Stimulated activated effector memory CD8-positive, alpha-beta T cell treated with anti-CD3 and anti-CD28 coated beads, Interleukin-12 subunit alpha, Interleukin-12 subunit beta, amount 100 ng/mL, for 72 hours (primary cell): ENCODE data around the gene ADGRB2.

Source experiments
- ATAC-seq: fragments of 150-1000 bp; cut with Tn5 transposase; 2 replicates; pipeline ENCODE4 v1.10.0; 2021
- DNase-seq, 2 donors: peaks; one replicate each; pipeline ENCODE4 v3.0.0; 2021 to 2022; ENCODE audit warnings: low spot score in 2 of 2
- H3K27ac Mint-ChIP-seq: one replicate; pipeline ENCODE4 v1.8.0; 2022; ENCODE audit warnings: mild to moderate bottlenecking, mixed read lengths
- H3K36me3 Mint-ChIP-seq: one replicate; pipeline ENCODE4 v1.8.0; 2022; ENCODE audit warnings: mild to moderate bottlenecking, mixed read lengths
- H3K4me1 Mint-ChIP-seq: one replicate; pipeline ENCODE4 v1.8.0; 2022; ENCODE audit warnings: mixed read lengths
- H3K4me3 Mint-ChIP-seq: one replicate; pipeline ENCODE4 v1.8.0; 2022; ENCODE audit warnings: mild to moderate bottlenecking, mixed read lengths
- H3K9me3 Mint-ChIP-seq: one replicate; pipeline ENCODE4 v1.8.0; 2022; ENCODE audit warnings: mixed read lengths

ADGRB2 gene

DNA sequence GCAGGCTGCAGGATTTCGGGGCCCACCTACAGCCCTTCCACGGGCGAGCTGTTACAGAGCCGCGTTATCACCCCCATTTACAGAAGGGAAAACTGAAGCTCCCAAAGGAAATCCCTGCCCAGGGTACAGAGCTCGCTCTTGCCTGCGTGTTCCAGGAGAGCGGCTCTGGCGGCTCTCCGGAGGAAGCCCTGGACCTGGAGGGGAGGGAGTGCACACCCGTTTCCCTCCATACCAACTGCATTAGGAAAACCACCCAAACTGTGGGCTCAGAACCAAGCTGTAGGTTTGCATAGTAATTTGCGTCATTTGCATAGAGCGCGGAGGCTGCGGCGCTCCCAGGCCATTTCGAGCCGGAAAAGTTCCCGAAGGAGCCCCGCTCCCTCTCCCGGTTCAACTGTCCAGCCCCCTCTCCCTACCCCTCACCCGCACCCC is 24.7 kb upstream of the ADGRB2 start:
- peak overlapping the region; percentile 80 for H3K4me3 Mint-ChIP-seq
- ATAC-seq (peak; percentile 69), DNase-seq (peak; percentile 30 to 81)
- H3K36me3 Mint-ChIP-seq, result peaks cover 8% of the 10 kb centered on the region
- H3K4me1 Mint-ChIP-seq, result peaks cover 17% of the 10 kb centered on the region
- H3K9me3 Mint-ChIP-seq, result no peaks in the 10 kb centered on the region
- H3K27ac Mint-ChIP-seq, result peak overlapping the region; percentile 91

- DNase-seq (peak; percentile 95 to 99), ATAC-seq (peak; percentile 83)
- Mint-ChIP-seq H3K27ac (peak overlapping the region; percentile 91), H3K4me3 (peak overlapping the region; percentile 80), H3K36me3 (peaks cover 8% of the 10 kb centered on the region), H3K4me1 (peaks cover 17% of the 10 kb centered on the region), H3K9me3 (no peaks in the 10 kb centered on the region)
These were observed 24.1 kb upstream of the ADGRB2 start for GRCh38 chr1:31788138-31788824.

GRCh38 chr1:31787786-31788137 is 23.6 kb upstream of the ADGRB2 start:
- Mint-ChIP-seq H3K4me1 (peaks cover 17% of the 10 kb centered on the region), H3K27ac (peak overlapping the region; percentile 91), H3K9me3 (no peaks in the 10 kb centered on the region), H3K4me3 (peak overlapping the region; percentile 80), H3K36me3 (peaks cover 8% of the 10 kb centered on the region)
- no peak for ATAC-seq
- DNase-seq, result no peak

- Mint-ChIP-seq H3K36me3 (peaks cover 8% of the 10 kb centered on the region), H3K4me3 (peak overlapping the region; percentile 80), H3K9me3 (no peaks in the 10 kb centered on the region), H3K27ac (peak overlapping the region; percentile 91), H3K4me1 (peaks cover 17% of the 10 kb centered on the region)
- no peak for ATAC-seq
- no peak for DNase-seq
These were observed 23.1 kb upstream of the ADGRB2 start for GRCh38 chr1:31787261-31787660.

DNA sequence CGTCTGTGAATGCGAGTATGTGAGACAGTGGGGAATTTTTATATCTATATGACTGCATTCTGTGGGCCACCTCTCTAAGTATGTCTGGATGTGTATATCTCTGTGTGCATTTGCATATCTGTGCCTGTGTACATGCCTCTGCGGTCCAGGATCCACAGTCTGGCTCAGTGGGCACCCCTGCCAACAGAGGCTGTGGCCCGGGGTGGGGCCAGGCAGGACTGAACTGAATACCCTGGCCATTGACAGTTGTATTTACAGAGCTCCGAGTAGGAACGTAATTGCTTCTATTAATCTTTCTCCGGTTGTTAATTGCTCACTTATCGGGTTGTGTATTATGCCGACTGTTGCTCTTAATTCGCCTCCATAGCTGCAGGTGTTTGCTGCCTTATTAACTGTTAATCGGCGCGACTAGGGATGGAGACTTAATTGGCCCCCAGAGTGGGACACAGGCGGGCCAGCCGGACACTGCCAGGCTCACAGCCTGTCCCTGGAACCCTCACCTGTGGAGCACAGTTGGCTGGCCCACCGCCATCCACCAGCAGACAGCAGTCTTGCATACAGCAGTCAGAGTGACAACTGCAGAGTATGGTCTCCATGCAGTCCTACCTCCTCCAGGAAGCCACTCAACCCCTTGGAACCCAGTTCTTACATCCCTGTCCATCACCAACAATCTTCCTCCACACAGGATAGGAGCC is 22.4 kb upstream of the ADGRB2 start:
- DNase-seq, result no peak
- H3K4me3 Mint-ChIP-seq, result no peak overlapping the region

GRCh38 chr1:31785947-31786290 is 21.8 kb upstream of the ADGRB2 start:
- no peaks in the 10 kb centered on the region for H3K9me3 Mint-ChIP-seq
- no peak for DNase-seq
- no peak for ATAC-seq
- peaks cover 25% of the 10 kb centered on the region for H3K4me1 Mint-ChIP-seq
- H3K36me3 Mint-ChIP-seq, result peaks cover 8% of the 10 kb centered on the region
- H3K27ac Mint-ChIP-seq, result no peak overlapping the region
- no peak overlapping the region for H3K4me3 Mint-ChIP-seq

More for the DNA sequence above, 22.4 kb upstream of the ADGRB2 start:
- Mint-ChIP-seq H3K27ac (no peak overlapping the region), H3K4me1 (peaks cover 20% of the 10 kb centered on the region), H3K36me3 (peaks cover 8% of the 10 kb centered on the region), H3K9me3 (no peaks in the 10 kb centered on the region)
- ATAC-seq, result no peak

DNA sequence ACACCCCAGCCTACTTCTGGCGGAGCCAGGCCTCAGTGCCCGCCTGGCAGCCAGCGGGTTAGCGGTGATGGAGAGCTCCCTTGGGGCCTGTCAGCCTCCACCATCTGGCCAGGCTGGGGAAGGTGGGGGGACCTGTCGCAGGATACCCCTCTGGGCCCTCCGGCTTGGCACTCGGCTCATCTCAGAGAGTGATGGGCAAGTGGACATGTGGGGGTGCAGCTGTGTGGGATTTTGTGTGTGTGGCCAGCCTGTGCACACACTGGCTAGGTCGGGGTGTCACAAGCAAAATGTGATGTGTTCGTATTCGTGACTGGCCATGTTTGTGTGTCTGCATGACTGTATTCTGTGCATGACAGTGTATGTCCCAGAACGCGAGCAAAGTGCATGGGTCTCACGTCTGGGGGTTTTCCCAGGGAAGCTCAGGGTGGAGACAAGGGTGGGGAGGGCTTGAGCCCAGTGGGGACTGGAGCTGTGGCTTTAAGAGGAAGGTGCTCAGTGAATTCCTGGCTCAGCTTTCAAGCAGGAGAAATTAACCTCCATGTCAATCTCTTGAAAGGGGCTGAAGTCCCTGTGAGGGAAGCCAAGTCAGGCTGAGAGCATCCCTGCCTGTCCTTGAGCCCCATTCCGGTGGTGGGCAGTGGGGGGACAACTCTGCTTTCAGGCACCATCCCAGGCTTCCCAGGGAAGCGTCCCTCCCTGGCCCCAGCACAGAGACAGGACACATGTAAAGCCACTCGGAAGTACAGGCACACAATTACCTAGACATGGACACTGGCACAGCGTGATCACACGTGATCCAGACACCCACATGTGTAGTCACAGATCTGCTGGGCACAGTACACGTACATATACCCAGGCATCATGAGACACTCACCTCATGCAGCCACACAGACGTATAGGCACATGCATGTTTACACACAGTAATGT is 21.1 kb upstream of the ADGRB2 start:
- H3K27ac Mint-ChIP-seq, result peak overlapping the region; percentile 82
- H3K4me1 Mint-ChIP-seq, result peaks cover 25% of the 10 kb centered on the region
- DNase-seq, result no peak
- no peak overlapping the region for H3K4me3 Mint-ChIP-seq
- ATAC-seq, result no peak
- no peaks in the 10 kb centered on the region for H3K9me3 Mint-ChIP-seq
- H3K36me3 Mint-ChIP-seq, result peaks cover 8% of the 10 kb centered on the region

DNA sequence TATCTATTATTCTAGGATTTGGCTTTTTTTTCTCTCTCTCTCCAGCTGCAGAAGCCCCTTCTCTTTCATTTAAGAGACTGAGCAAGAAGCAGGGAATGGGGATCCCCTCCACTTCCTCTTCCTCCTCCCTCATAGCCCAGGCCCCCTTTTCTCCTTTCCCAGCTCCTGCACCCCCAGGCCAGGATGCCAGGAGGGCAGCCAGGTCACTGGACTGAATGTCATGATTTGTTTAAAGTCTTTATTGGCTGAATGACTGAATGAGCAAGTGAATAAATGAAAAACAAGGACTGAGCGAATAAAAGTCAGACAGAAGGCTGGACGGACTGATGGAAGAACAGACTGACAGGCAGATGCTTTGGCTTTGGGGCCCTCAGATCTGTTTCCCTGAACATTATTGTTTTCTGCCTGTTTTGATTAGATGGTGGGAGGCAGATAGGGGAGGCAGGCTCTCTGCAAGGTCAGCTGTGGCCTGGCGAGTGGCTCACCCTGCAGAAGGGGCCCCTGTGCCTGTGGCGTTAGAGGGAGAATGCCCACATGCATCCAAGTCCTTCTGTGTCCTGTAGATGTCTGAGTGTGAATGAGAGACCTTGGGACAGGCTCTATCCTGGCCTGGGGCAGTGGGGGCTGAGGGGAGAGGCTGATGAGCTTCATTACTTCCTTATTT is 20.3 kb upstream of the ADGRB2 start:
- Mint-ChIP-seq H3K9me3 (no peaks in the 10 kb centered on the region), H3K27ac (peak overlapping the region; percentile 82)

DNA sequence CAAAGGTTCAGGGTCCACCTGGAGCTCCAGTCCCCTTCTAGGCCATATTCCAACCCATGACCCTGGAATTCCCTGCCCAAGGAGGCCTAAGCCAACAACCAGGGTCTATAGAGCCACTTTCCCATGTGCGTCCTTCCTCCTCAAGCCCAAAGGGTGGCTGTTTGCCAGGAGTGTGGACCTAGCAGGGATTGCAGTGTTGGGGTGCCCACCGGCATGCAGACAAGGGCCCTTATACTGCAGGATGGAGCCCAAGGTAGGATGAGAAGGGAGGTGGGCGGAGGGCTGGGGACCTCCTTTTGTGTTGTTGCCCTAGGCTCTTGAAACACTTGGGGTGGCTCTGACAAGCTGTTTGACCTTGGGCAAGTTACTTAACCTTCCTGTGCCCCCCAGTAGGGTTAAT is 19.7 kb upstream of the ADGRB2 start:
- H3K9me3 Mint-ChIP-seq, result no peaks in the 10 kb centered on the region
- DNase-seq, result no peak
- H3K4me3 Mint-ChIP-seq, result no peak overlapping the region
- ATAC-seq, result no peak
- H3K27ac Mint-ChIP-seq, result no peak overlapping the region
- H3K36me3 Mint-ChIP-seq, result peaks cover 8% of the 10 kb centered on the region
- peaks cover 19% of the 10 kb centered on the region for H3K4me1 Mint-ChIP-seq

More for the DNA sequence above, 20.3 kb upstream of the ADGRB2 start:
- ATAC-seq (no peak), DNase-seq (no peak)
- peaks cover 22% of the 10 kb centered on the region for H3K4me1 Mint-ChIP-seq
- no peak overlapping the region for H3K4me3 Mint-ChIP-seq
- peaks cover 8% of the 10 kb centered on the region for H3K36me3 Mint-ChIP-seq

DNA sequence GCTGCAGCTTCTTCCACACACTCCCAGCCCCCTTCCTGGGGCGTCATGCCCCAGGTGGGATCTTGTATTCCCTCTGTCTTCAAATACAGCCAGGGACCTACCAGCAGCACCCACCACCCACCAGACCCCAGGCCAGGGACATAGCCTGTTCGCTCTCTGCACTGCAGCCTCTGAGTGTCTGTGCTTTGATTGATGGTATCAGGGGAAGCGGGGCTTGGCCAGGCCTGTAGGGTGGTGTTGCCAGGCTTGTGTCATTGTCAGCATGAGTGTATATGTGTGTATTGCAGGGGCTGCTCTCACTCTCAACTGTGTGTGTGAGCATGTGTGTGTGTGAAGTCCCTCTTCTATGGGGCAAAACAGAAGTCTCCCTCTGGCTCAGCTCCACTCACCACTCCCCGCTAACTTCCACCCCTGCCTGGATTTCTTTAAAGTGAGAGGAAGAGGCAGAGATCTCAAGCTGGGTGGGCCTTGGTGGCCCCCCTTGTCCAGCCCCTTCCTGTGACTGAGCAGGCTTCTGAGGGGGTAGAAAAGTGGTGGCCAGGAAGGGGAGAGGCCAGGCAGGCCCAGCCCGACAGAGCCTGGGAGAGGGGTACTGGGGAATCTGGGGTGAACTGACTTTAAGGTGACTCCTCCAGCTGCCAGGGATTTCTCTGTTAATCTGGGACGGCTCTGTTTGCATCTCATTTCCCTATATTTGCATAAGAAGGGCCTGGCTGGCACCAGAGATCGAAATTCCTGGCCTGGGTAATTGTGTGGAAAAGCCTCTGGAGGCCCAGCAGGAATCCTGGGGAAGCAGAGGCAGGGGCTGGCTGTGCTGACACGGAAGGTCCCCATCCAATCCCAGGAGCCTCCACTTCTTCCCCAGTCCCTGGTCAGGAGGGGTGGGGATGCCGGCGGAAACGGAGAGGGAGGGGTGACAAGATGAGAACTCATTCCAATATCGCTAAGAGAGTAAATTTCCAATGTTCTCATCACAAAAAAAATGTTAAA is 18.6 kb upstream of the ADGRB2 start:
- Mint-ChIP-seq H3K4me1 (peaks cover 12% of the 10 kb centered on the region), H3K4me3 (no peak overlapping the region), H3K27ac (no peak overlapping the region)

DNA sequence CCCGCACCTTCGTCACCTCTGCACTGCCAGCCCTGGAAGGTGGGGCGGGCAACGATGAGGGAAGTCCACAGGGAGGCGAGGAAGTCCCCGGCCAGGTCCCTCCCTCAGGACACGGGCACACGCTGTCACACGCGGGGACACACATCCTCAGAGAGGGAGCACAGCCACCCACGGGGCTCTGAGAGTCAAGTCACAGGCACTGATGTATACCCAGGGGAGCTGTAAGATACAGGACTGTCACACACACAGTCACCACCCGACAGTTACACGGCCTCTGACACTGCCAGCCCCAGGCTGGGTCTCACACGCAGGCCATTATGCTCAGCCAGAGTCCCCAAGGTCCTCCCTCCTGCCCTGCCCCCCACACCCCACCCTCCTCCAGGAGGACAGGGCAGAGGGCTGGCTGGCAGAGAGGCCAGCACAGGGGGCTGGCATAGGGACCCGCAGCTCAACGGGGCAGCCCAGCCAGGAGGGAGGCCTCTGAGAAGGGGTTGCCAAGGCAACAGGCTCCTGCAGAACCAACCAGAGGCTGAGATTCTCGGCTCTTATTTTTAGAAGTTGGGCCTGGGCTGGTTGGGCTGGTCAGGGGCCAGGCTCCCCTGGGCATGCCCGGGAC is 17.7 kb upstream of the ADGRB2 start:
- ATAC-seq (peak; percentile 52), DNase-seq (no peak)
- Mint-ChIP-seq H3K4me3 (no peak overlapping the region), H3K9me3 (no peaks in the 10 kb centered on the region), H3K4me1 (peaks cover 8% of the 10 kb centered on the region), H3K36me3 (no peaks in the 10 kb centered on the region), H3K27ac (no peak overlapping the region)

More for the DNA sequence above, 18.6 kb upstream of the ADGRB2 start:
- DNase-seq, result no peak
- Mint-ChIP-seq H3K36me3 (peaks cover under 1% of the 10 kb centered on the region), H3K9me3 (no peaks in the 10 kb centered on the region)
- ATAC-seq, result no peak

DNA sequence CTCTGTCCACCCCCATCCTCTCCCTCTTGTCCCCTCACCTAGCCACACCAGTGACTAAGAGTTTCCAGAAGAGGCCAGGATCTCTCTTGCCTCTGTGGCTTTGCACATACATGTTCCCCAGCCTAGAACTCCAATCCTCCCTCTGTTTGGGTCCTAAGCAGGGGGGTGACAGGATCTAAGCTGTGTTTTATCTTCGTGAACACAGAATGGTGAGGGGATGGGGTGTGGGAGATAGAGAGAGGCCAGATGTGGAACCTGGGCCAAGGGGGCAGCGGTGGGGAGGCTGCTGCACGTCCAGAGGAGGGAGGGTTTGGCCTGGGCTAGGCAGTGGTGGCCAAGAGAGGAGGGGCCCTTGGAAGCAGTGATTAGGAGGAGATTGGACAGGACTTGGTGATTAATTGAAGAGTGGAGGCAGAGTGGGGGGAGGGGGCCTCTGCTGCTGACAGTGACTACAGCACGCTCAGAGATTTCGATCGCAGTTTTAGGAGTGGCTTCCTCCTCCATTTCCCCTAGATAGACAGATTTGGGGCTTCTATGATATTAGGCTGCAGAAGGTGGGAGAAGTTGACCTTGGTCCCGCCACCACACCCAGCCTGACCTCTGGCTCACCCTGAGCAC is 17.1 kb upstream of the ADGRB2 start:
- Mint-ChIP-seq H3K4me1 (peaks cover 8% of the 10 kb centered on the region), H3K9me3 (no peaks in the 10 kb centered on the region), H3K27ac (no peak overlapping the region), H3K36me3 (no peaks in the 10 kb centered on the region), H3K4me3 (no peak overlapping the region)
- ATAC-seq, result no peak
- no peak for DNase-seq

DNA sequence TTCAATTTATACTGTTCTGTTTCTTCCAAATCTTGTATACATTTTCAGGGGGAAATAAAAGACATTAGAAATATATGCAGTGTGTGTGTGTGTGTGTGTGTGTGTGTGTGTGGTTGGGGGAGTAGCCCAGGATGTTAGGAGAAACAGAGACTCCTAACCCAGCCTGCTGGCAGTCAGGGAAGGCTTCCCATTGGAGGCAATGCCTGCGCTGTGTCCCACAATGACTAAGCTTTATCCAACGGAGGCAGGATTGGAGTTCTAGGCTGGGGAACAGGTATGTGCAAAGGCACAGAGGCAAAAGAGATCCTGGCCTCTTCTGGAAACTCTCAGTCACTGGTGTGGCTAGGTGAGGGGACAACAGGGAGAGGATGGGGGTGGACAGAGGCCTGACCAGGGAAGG is 16.5 kb upstream of the ADGRB2 start:
- no peak overlapping the region for H3K27ac Mint-ChIP-seq
- H3K36me3 Mint-ChIP-seq, result no peaks in the 10 kb centered on the region
- no peak for DNase-seq
- no peaks in the 10 kb centered on the region for H3K9me3 Mint-ChIP-seq
- peaks cover 8% of the 10 kb centered on the region for H3K4me1 Mint-ChIP-seq
- no peak overlapping the region for H3K4me3 Mint-ChIP-seq
- no peak for ATAC-seq
